GM19193 (cell line): Measurements from ENCODE around the gene CAPZA2.

Experiments used
- POLR2A ChIP-seq: IDR thresholded peaks from 4 replicates; pipeline ENCODE4 v1.6.1; 2011; ENCODE audit not compliant: insufficient read depth, insufficient read length; ENCODE audit errors: extremely low read depth

Gene CAPZA2

GRCh38 chr7:116886543-116887156 lies 24.3 kb downstream of the CAPZA2 start:
- TF ChIP-seq POLR2A = no peak

GRCh38 chr7:116888895-116889294 lies 26.5 kb downstream of the CAPZA2 start:
- TF ChIP-seq POLR2A = no peak

- TF ChIP-seq POLR2A = no peak
Observed at GRCh38 chr7:116895849-116896248, 33.5 kb downstream of the CAPZA2 start.

GRCh38 chr7:116897661-116898060 lies 35.3 kb downstream of the CAPZA2 start:
- TF ChIP-seq POLR2A = no peak

GRCh38 chr7:116899308-116899707 lies 36.9 kb downstream of the CAPZA2 start:
- no peak for TF ChIP-seq POLR2A

- TF ChIP-seq POLR2A = no peak
Observed at GRCh38 chr7:116901143-116901542, 38.8 kb downstream of the CAPZA2 start.

GRCh38 chr7:116902867-116903266 lies 40.5 kb downstream of the CAPZA2 start:
- TF ChIP-seq POLR2A = no peak

- TF ChIP-seq POLR2A = no peak
Observed at GRCh38 chr7:116906391-116906790, 44.0 kb downstream of the CAPZA2 start.

GRCh38 chr7:116910383-116910782 lies 48.0 kb downstream of the CAPZA2 start:
- TF ChIP-seq POLR2A = no peak

GRCh38 chr7:116911801-116912200 lies 49.4 kb downstream of the CAPZA2 start:
- TF ChIP-seq POLR2A = no peak

GRCh38 chr7:116912269-116912909 lies 50.0 kb downstream of the CAPZA2 start:
- no peak for TF ChIP-seq POLR2A

- TF ChIP-seq POLR2A = no peak
Observed at GRCh38 chr7:116918704-116919103, 56.3 kb downstream of the CAPZA2 start.

GRCh38 chr7:116920359-116920758 lies 58.0 kb downstream of the CAPZA2 start:
- TF ChIP-seq POLR2A = no peak

- TF ChIP-seq POLR2A = no peak
Observed at GRCh38 chr7:116922545-116922944, 60.2 kb downstream of the CAPZA2 start.

- no peak for TF ChIP-seq POLR2A
Observed at GRCh38 chr7:116924741-116925140, 62.4 kb downstream of the CAPZA2 start.

- no peak for TF ChIP-seq POLR2A
Observed at GRCh38 chr7:116929021-116929420, 66.6 kb downstream of the CAPZA2 start.

GRCh38 chr7:116929914-116930913 lies 67.8 kb downstream of the CAPZA2 start:
- no peak for TF ChIP-seq POLR2A
